HCT116 (cell line): ENCODE measurements around the gene RSRC1.

Source experiments
- CTCF ChIP-seq, 3 experiments: fragments of 200-600 bp in 1 of 3; sonication (generic) in 1 of 3; IDR thresholded peaks in 2 of 3; conservative IDR thresholded peaks in 1 of 3; 2 replicates each; pipeline ENCODE4 v1.5.1; 2012 to 2017; ENCODE audit warnings: low read depth in 2 of 3, low read length in 2 of 3, antibody characterized with exemption in 1 of 3, borderline replicate concordance in 1 of 3, control low read depth in 1 of 3, mild to moderate bottlenecking in 1 of 3, mixed read lengths in 1 of 3, mixed run types in 1 of 3, moderate library complexity in 1 of 3; ENCODE audit not compliant: insufficient read depth in 1 of 3
- SP1 ChIP-seq: IDR thresholded peaks from 2 replicates; pipeline ENCODE4 v1.6.1; 2012; ENCODE audit warnings: low read depth

DNA sequence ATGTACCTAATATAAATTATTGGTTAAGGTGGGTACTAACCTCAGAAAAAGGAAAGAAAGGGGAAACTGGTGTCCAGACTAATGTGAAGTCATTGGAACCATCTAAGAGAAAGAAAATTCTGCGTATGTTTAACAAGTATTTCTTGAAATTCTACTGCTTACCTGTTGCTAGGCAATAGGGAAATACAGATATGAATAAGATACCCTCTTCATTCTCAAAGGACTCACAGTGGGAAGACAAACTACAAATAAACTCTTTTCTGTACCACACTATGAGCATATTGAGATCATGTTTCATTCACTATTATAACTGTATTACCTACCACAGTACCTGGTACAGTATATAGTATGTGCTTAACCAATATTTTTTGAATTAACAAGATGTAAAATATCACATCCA is 320.6 kb downstream of the RSRC1 start:
- TF ChIP-seq SP1 (no peak), CTCF (IDR thresholded peaks at IDR 0.05 in 2 of 3, conservative IDR thresholded peaks at IDR 0.05 in 1 of 3; ENCODE audit: borderline replicate concordance in 1 of 3, insufficient read depth in 1 of 3, low read depth in 2 of 3, low read length in 2 of 3) (no peak)
